Neural cell (in vitro differentiated cells): ENCODE measurements around the gene WDR82.

Experiments used
- POLR2AphosphoS5 ChIP-seq: IDR thresholded peaks from 2 replicates; pipeline ENCODE4 v1.6.1; 2012
- RAD21 ChIP-seq: fragments of 450-650 bp; conservative IDR thresholded peaks from 2 replicates; pipeline ENCODE4 v1.6.1; 2014; ENCODE audit warnings: antibody characterized with exemption, mild to moderate bottlenecking, moderate library complexity
- SMC3 ChIP-seq: fragments of 450-650 bp; conservative IDR thresholded peaks from 2 replicates; pipeline ENCODE4 v1.6.1; 2014; ENCODE audit warnings: antibody characterized with exemption, mild to moderate bottlenecking, moderate library complexity; ENCODE audit not compliant: poor library complexity
- TF ChIP-seq, protein P1 (sequence below): fragments of 450-650 bp; IDR thresholded peaks from 2 replicates; pipeline ENCODE4 v1.5.1; 2014; ENCODE audit warnings: antibody characterized with exemption, mild to moderate bottlenecking, moderate library complexity; ENCODE audit not compliant: poor library complexity, severe bottlenecking
- TF ChIP-seq, protein P2 (sequence below): IDR thresholded peaks from 2 replicates; pipeline ENCODE4 v1.6.1; 2012; ENCODE audit warnings: borderline replicate concordance

DNA sequence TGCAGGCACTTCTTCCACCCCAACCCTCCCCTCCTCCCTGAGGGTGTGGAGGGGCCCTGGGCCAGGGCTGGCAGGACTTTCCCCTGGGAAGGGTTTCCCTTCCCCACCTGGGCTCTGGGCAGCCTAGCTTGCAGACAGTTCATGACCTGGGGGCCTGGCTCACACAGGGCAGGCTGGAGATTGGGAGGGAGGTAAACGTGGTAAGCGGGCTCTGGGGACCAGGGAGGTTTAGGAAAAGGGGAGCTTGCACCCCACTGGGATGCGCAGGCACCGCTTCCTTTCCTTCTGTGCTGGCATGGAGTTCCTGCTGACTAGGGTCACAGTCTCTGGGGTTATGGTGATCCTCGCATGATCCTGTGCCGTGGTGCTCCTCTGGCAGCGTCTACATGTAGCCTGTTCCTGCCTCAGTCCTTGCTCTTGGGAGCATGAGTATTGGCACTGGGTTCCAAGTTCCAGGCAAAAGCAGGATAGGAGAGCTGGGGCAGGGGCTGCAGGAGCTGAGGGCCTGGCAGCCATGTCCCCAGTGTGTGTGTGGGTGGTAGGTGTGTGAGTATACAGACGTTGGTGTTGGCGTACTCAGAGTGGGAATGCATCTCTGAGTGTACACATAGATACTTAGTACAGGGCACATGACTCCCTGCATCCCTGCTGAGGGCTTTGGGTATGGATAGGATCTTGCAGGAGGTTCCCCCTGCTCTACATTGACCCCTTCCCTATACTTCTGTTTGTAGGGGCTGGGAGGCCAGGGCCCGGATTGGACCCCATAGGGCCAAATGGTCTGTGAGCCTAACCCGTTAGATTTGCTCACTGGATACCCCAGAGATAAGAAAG is 16.1 kb upstream of the WDR82 start:
- TF ChIP-seq, protein P1, sequence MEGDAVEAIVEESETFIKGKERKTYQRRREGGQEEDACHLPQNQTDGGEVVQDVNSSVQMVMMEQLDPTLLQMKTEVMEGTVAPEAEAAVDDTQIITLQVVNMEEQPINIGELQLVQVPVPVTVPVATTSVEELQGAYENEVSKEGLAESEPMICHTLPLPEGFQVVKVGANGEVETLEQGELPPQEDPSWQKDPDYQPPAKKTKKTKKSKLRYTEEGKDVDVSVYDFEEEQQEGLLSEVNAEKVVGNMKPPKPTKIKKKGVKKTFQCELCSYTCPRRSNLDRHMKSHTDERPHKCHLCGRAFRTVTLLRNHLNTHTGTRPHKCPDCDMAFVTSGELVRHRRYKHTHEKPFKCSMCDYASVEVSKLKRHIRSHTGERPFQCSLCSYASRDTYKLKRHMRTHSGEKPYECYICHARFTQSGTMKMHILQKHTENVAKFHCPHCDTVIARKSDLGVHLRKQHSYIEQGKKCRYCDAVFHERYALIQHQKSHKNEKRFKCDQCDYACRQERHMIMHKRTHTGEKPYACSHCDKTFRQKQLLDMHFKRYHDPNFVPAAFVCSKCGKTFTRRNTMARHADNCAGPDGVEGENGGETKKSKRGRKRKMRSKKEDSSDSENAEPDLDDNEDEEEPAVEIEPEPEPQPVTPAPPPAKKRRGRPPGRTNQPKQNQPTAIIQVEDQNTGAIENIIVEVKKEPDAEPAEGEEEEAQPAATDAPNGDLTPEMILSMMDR, result no peak
- TF ChIP-seq POLR2AphosphoS5, result no peak
- TF ChIP-seq, protein P2, sequence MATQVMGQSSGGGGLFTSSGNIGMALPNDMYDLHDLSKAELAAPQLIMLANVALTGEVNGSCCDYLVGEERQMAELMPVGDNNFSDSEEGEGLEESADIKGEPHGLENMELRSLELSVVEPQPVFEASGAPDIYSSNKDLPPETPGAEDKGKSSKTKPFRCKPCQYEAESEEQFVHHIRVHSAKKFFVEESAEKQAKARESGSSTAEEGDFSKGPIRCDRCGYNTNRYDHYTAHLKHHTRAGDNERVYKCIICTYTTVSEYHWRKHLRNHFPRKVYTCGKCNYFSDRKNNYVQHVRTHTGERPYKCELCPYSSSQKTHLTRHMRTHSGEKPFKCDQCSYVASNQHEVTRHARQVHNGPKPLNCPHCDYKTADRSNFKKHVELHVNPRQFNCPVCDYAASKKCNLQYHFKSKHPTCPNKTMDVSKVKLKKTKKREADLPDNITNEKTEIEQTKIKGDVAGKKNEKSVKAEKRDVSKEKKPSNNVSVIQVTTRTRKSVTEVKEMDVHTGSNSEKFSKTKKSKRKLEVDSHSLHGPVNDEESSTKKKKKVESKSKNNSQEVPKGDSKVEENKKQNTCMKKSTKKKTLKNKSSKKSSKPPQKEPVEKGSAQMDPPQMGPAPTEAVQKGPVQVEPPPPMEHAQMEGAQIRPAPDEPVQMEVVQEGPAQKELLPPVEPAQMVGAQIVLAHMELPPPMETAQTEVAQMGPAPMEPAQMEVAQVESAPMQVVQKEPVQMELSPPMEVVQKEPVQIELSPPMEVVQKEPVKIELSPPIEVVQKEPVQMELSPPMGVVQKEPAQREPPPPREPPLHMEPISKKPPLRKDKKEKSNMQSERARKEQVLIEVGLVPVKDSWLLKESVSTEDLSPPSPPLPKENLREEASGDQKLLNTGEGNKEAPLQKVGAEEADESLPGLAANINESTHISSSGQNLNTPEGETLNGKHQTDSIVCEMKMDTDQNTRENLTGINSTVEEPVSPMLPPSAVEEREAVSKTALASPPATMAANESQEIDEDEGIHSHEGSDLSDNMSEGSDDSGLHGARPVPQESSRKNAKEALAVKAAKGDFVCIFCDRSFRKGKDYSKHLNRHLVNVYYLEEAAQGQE, result no peak
- no peak for TF ChIP-seq SMC3
- no peak for TF ChIP-seq RAD21
